ENCODE measurements around the gene LATS1. TPM values are rescaled to one million over a fixed set of nuclear protein-coding genes. Genes with fewer than 3 reads are reported as not detected.

The LATS1 gene
- total RNA-seq, 1 donor from 2014 or later, result 29.8 TPM

- Histone ChIP-seq H3K9me3 (no peaks in the 10 kb centered on the region), H3K4me1 (peaks cover 15% of the 10 kb centered on the region), H3K27me3 (no peaks in the 10 kb centered on the region), H3K4me3 (peak overlapping the region; percentile 75), H3K36me3 (no peaks in the 10 kb centered on the region), H3K27ac (no peak overlapping the region)
- TF ChIP-seq CTCF (IDR thresholded peaks at IDR 0.05), result no peak
- no peak for DNase-seq
- ATAC-seq, result no peak
- intact Hi-C loops (cut with DNase I), result no loop called here
Observed at GRCh38 chr6:149646599-149646998, 71.3 kb downstream of the LATS1 start.

GRCh38 chr6:149642829-149643580, 74.9 kb downstream of the LATS1 start:
- no peak overlapping the region for H3K27ac ChIP-seq
- no peak for DNase-seq
- H3K4me3 ChIP-seq, result no peak overlapping the region
- no peaks in the 10 kb centered on the region for H3K9me3 ChIP-seq
- peaks cover 2% of the 10 kb centered on the region for H3K36me3 ChIP-seq
- no peak for ATAC-seq
- peaks cover 15% of the 10 kb centered on the region for H3K4me1 ChIP-seq
- no peak for TF ChIP-seq CTCF (IDR thresholded peaks at IDR 0.05)
- H3K27me3 ChIP-seq, result no peaks in the 10 kb centered on the region
- intact Hi-C loops (cut with DNase I), result no loop called here

- no peak for TF ChIP-seq CTCF (IDR thresholded peaks at IDR 0.05)
- Histone ChIP-seq H3K27me3 (no peaks in the 10 kb centered on the region), H3K4me1 (no peaks in the 10 kb centered on the region), H3K4me3 (no peak overlapping the region), H3K36me3 (peaks cover 29% of the 10 kb centered on the region), H3K27ac (no peak overlapping the region), H3K9me3 (no peaks in the 10 kb centered on the region)
- ATAC-seq, result no peak
- intact Hi-C loops (cut with DNase I), result no loop called here
- DNase-seq, result no peak
Observed at GRCh38 chr6:149636124-149636523, 81.8 kb downstream of the LATS1 start.

GRCh38 chr6:149634315-149634714, 83.6 kb downstream of the LATS1 start:
- intact Hi-C loops (cut with DNase I), result no loop called here
- H3K36me3 ChIP-seq, result peaks cover 42% of the 10 kb centered on the region

GRCh38 chr6:149628875-149629510, 88.9 kb downstream of the LATS1 start:
- no peak for TF ChIP-seq CTCF (IDR thresholded peaks at IDR 0.05)
- Histone ChIP-seq H3K27ac (no peak overlapping the region), H3K36me3 (peaks cover 40% of the 10 kb centered on the region), H3K4me3 (no peak overlapping the region), H3K9me3 (no peaks in the 10 kb centered on the region), H3K4me1 (no peaks in the 10 kb centered on the region), H3K27me3 (no peaks in the 10 kb centered on the region)
- peak; percentile 55 for ATAC-seq
- intact Hi-C loops (cut with DNase I), result no loop called here
- DNase-seq, result no peak

More at GRCh38 chr6:149634315-149634714, 83.6 kb downstream of the LATS1 start:
- ATAC-seq (no peak), DNase-seq (no peak)
- Histone ChIP-seq H3K4me1 (no peaks in the 10 kb centered on the region), H3K27ac (no peak overlapping the region), H3K27me3 (no peaks in the 10 kb centered on the region), H3K9me3 (no peaks in the 10 kb centered on the region), H3K4me3 (no peak overlapping the region)
- TF ChIP-seq CTCF (IDR thresholded peaks at IDR 0.05), result no peak
